ENCODE results near the gene RGS6.

The RGS6 gene

DNA sequence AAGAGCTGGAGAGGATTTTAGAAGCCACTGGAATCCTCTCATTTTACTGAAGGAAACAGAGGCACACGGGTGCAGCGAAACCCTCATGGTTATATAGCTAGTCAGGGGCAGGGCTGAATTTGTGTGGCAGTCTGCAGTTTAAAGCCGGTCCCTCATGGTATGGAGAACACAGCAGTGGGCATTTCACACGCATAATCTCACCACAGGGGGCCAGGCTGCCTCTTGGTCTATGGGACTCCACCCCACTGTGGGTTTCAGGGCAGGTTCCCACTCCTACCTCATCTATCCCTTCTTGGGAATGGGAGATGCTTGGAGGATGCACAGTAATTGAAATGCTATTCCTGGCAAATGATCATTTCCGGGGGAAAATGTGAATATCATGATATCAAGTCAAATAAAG, 400.6 kb downstream of the RGS6 start:
- DNase-seq: no peak

DNA sequence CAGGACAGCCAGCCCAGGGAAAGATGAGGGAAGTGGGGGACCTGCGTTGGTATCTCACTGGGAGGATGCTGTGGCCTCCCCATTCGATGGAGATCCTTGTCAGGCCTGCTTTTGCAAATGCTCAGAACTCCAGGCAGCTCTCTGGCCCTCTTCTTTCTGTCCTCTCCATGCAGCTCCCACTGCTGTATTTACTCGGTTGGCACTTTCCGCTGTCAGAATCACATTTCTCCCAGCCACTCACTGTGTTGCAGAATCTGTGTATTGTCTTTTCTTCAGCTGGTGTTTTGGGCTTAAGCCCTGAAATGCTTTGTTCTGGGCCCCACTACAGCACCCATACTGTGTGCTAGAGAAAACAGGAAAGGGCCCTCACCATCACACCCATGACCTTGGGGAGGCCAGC, 401.1 kb downstream of the RGS6 start:
- no peak for DNase-seq

DNA sequence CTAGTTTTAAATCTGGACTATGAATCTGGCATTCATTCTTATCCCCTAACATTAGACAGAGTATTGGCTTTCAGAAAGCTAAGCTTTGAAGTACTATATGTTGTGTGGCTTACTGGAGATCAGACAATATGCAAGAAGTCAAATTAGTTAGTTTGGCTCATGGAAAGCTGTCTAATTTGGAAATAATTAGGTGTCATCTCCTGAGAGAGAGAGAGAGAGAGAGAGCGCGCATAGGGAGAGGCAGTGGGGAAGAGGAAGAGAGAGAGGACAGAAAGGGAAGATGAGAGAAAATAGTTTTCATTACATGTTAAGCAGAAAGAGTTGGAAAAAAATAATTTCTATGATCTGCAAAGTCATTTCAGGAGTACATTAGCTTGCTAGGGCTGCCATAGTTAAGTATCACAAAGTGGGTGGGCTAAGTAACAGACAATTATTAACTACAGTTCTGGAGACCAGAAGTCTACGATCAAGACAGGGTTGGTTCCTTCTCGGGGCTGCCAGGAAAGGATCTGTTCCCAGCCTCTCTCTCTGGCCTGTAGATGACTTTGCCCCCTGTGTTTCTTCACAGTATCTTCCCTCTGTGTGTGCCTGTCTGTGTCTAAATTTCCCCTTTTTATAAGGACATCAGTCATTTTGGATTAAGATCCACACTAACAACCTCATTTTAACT, 404.2 kb downstream of the RGS6 start:
- no peak for DNase-seq

DNA sequence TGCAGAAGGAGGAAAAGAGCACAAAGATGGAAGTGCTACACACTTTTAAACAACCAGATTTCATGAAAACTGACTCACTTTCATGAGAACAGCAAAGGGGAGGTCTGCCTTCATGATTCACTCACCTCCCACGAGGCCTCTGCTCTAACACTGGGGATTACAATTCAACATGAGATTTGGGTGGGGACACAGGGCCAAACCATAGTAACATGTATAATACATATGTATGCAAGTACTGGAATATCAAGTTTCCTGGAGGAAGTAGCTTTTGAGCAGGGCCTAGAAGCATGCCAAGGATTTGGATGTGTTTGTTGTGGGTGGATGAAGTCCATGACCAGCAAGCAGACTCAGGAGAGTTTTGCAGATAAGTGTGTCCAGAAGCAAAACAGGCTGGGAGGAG, 409.0 kb downstream of the RGS6 start:
- no peak for DNase-seq

DNA sequence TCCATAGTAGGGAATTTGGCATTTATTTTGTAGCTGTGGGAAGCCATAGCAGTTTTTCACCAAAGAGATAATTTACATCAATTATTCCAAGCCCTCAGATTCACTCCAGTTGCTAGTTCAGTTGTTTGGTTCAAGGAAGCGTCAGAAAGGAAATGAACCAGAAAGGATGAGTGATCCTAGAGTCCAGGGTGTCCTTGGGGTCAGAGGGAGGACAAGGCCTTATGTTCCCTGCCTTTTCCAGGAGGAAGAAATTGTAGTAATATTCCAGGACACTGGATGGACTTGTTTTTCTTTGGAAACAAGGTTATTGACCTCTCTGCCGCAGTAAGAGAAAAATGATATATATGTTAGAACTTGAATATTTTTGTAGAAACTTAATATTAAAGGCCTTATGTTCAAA, 409.5 kb downstream of the RGS6 start:
- DNase-seq: no peak

DNA sequence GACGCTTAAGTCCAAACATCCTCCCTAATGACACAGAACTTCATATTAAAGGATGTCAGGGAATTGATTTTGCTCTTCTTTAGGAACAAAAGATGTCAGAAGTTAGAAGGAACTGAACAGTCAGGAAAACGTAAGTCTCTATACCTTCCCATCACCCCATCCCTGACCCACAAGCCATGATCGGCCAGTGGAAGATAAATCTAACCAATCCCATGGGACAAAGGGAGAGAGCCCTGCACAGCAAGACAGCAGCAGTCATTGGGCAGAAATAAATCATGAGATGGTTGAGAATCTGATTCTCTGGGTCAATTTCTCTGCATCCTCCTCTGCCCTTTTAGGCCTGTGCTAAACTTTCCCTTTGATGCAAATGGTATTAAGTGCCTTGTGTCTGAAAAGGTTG, 414.9 kb downstream of the RGS6 start:
- no peak for DNase-seq

DNA sequence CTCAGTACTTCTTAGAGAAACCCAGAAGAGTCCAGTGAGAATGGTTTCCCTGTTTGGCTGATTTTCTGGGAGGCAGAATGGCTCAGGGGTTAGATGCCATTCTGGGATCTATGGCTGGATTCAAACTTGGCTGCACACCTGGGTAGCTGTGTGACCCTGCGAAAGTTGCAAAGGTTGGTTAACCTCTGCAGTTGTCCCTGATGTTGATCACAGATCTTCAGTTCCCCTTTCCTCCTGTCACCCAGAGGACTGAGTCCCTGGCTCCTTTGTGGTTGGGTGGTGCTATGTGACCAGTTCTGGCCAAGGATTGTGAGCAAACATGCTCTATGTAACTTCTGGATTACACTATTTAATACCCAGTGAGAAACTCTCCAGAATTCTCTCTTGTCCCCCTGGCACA, 418.0 kb downstream of the RGS6 start:
- no peak for DNase-seq

DNA sequence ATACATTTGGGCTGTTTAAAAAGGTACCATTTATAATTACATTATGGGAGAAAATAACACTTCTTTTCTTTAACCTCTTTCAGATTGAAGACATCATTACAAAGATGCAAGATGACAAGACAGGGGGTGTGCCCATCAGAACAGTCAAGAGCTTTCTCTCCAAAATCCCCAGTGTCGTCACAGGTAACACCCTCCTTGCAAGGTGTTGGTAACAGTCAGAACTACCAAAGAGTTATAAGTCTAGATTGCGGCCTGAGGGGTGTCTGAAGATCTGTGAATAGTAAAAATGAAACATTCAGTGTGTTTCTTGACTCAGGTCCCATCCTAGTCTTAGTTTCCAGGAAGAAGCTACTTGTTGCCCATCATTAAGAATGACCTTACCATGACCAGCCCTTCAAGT, 419.8 kb downstream of the RGS6 start:
- DNase-seq: no peak

DNA sequence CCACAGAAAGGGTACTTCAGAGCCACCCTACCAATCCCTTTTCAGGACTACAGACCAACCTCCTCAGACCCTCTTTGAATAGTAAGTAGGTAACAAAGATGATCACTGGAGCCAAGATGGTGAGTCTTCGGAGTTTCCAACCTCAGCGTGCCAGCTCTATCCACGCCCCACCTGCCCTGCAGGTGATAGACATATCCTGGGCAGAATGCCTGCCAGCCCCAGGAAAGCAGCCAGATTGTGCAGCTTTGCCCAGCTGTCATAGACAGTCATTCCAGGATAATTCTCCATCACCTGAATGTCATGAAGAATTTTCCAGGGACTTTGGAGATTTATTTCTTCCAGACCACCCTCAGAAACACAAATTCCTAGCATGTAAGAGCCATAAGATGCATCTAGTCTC, 434.4 kb downstream of the RGS6 start:
- DNase-seq: no peak

DNA sequence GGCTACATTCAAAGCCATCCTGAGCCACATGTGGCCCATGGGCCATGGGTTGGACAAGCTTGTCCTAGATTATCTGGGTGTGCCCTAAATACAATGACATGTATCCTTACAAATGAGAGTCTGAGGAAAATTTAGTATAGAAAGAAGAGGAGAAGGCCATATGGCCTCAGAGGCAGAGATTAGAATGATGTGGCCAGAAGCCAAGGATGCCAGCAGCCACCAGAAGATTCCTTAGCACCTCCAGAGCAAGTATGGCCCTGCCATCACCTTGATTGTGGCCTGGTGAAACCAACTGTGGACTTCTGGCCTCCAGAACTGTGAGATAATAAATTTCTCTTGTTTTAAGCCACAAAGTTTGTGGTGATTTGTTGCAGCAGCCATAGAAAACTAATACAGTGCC, 436.9 kb downstream of the RGS6 start:
- no peak for DNase-seq

DNA sequence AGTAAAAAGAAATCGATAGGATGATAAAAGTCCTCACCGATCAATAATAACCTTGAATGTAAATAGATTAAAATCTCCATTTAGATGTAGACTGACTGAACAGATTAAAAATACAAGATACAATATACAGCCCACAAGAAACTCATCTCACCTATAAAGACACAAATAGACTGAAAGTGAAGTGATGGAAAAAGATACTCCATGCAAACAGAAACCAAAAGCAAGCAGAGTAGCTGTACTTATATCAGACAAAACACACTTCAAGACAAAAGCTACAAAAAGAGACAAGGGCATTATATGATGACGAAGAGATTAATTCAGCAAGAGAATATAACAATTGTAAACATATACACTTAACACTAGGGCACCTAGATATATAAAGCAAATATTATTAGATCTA, 444.8 kb downstream of the RGS6 start:
- no peak for DNase-seq

DNA sequence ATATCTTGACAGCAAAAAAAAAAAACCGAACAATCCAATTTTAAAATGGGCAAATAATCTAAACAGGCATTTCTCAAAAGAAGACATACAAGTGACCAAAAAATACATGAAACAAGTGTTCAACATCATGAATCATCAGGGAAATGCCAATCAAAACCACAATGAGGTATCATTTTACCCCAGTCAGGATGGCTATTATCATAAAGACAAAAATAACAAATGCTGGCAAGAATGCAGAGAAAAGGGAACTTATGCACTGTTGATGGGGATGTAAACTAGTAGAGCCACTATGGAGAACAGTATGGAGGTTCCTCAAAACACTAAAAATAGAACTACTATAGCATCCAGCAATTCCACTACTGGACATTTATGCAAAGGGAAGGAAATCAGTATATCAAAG, 448.2 kb downstream of the RGS6 start:
- no peak for DNase-seq

DNA sequence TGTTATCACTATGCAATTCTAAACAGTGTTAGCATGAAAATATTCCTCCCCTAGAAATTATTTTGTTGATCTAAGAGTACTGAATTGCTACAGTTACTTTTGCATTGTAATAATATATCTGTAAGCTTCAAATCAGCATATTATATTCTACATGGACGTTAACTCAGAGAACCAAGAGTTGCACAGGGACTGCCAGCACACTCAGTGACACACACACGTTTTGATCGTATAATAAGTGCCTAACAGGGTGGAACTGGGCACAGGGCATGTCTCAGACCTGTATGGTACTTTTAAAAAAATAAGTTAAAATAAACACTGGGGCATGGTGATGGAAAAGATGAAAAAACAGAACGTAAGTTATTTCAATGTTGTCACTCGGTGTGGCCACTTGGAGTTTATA, 451.6 kb downstream of the RGS6 start:
- DNase-seq: no peak

DNA sequence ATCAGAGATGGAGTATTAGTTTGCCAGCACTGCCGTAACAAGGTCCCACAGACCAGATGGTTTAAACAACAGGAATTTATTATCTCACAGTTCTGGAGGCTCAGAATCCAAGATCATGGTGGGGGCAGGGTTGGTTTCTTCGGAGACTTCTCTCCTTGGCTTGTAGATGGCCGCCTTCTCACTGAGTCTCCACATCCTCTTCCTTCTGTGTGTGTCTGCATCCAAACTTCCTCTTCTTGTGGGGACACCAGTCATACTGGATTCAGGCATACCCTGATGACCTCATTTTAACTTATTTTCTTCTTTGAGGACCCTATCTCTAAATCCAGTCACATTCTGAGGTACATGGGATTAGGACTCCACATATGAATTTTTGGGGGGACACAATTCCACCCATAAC, 455.5 kb downstream of the RGS6 start:
- DNase-seq: no peak

DNA sequence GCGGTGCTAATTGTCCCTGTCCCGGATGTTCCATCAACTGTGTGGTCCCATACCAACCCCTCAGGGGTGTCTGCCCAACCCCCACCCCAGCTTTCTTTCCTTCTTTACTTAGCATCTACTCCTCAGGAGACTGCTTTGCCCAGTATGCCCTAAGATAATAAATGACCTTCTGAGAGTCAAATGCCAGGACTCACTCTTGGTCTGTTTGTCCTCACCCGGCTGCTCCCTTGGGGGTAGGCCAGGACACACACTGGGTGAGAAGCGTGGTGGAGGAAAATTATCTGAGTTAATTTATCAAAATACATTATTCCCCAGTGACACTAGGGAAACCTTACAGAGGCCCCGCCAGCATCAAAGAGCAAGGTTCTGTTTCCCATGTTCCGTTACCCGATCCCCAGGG, 457.0 kb downstream of the RGS6 start:
- DNase-seq: no peak

DNA sequence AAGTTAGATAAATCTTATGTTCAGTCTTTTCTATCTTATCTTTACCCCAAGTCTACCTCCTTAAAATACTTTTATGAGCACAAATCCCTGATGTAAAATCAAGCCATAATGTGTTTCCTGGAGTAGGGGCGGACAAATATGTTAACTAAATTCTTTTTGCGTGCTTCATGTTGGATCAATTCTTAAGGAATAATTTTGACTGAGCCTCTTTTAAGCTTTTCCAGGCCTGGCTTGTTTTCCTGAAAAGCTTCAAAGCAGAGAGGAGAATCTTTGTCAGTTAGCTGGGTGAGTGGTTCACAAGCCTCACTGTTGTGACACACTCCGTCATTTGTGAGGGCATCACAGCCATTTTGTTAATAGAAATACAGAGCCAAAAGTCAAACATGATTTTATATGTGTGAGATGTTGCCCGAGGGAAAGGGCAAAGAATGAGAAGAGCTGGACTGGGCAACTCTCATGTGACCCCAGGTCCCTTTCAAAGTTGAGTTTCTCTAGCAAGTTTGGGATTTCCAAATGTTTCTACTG, 468.9 kb downstream of the RGS6 start:
- no peak for DNase-seq

DNA sequence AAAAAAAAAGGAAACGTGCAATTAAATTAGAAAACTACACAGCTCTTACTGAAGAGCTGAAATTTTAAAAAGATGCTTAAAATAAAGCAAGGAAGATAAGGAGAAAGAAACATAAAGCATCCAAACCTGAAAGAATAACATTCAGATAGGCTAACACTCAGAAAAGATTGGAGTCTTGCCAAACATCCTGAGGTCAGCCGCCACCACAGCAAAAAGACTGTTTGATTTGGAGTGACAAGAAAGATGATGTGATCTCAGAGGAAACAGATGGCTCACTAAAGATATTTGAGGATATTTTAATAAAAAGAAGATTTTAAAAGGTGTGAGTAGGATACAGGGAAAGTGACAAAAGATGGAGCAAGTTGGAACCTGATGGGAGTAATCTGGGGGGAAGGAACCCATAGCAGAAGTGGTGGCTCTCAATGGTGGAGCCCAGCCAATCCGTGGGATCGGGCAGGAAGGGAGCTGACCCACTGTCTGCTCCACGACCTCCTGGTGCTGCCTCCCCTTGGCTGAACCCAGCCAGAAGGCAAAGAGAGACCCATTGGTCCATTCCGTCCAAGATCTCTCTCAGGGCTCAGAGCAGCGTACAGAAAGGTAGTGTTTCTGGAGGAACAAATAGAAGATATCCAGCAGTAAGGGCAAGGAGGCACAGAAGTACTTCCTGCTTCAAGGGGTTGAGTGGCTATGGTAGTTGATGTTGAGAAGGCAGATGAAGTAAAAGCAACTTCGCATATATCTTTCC, 469.6 kb downstream of the RGS6 start:
- DNase-seq: no peak

DNA sequence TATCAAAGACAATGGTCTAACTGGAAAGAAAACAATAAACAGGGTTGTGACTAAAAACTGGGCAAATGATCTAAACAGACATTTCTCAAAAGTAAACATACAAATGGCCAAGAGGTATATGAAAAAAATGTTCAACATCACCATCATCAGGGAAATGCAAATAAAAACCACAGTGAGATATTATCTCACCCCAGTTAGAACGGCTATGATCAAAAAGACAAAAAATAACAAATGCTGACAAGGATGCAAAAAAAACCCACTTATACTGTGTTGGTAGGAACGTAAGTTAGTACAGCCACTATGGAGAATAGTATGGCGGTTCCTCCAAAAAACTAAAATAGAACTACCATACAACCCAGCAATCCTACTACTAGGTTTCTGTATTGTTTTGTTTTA, 470.1 kb downstream of the RGS6 start:
- no peak for DNase-seq

DNA sequence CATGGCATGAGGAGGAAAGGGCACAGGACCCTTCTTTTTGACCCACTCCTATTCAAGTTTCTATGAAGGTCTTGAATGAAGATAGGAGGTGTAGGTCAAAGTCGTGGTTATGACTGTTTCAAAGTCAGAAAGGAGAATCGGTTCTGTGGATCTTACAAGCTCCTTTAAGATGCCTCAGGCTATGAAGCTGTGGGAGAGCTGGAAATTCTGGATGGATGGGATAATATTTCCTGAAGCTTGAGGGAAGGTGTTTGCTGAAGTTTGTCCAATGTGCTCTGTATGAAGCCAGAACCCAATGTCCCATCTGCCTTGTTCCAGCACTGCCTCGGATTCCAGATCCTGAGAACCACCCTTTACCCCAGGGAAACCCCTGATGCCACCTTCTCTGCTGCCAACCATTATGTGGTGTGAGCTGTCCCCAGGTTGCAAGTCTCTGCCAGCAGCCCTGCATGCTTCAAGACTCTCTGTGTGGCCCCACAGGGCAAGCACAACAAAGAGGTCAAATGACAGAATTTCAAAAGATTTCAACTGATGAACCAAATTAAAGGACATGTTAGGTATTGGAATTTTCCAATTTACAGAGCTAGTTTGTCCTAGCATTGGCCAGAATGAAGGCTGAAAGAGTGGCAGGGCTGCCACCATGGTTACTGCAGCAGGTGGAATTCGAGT, 472.0 kb downstream of the RGS6 start:
- DNase-seq: no peak

DNA sequence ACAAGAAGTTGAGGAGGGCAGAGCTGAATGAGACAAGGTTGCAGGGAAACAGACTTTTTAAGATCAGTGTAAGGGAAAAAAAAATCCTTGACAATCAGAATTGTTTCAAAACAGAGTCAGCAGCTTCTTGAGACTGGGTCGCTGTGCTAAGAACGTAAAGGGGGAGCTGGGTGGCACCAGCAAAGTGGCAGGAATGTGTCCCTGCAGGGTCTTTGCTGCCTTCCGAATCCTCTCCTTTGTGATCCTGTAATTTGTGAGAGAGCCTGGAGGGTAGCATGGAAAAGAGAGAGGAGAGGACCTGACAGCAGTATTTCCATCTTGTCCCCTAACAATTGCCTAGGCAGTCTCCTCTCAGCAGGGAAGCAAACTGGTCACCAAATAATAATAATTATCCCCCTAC, 472.8 kb downstream of the RGS6 start:
- no peak for DNase-seq

DNA sequence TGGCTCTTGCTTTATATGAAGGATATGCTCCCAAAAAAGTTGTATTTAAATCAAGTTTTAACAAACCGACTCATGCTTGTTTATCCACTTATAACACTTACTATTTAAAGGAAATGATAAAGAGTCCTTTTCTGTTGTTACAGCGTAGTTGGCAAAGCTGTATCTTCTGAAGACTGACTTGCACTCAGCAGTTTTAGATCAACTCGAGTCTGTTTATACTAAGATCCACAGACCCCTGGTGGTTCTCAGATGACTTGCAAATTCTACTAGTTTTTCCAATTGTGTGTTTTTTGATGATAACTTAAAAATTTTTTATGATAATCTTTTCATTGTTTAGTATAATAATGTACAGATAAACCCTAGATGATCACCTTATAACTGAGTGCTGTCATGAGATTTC, 475.8 kb downstream of the RGS6 start:
- DNase-seq: no peak

DNA sequence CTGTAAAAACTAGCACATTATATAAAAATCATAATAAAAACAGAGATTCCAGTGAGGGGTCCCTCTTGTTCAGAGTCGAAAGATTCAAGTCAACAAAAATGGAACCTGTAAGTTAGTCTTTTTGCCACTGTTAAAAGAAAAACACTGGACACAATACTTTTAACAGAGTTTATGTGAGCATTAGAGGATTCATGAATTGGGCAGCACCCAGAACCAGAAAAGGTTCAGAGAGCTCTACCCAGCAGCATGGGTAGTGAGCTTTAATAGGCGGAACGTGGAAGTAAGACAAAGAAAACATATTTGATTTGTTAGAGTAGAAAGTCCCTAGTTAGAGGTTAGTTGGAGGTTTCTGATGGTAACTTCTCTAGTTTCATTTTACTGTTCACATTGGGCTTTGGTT, 476.8 kb downstream of the RGS6 start:
- DNase-seq: no peak

DNA sequence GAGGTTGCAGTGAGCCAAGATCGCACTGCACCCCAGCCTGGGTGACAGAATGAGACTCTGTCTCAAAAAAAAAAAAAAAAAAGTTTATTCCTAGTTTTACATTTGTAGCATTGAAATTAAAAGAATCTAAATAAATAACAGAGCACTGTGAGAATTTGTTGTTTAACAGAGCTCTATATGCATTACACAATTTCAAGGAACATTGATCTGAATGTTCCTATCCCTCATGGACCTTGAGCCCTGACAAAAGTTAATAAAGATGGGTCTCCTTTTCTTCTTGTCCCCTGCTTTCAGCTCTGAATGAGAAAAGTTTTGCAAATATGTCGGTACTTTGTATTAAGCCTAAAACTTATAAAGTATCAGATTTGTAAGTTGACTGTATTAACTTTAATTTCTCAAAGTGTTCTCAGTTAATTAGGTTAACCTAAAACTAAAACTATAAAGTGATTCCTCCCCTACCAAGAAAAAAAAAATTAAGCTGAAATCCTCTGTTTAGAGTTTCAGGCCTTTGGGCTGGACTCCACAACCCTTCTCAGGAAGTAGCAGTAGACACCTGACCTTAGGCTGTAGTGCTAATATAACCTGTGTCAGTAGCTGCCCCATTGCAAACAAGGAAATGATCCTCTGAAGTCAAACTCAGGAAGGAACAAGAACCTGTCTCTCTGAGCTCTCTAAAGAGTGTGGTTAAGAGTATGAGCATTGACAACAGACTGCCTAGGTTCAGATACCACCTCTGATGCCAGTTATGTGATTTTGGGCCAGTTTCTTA, 484.0 kb downstream of the RGS6 start:
- DNase-seq: no peak

Measured in islet precursor cell (in vitro differentiated cells).